Upper lobe of left lung (tissue), 6 donors: ENCODE results near the gene TEAD2. TPM values are rescaled to one million over a fixed set of nuclear protein-coding genes. Genes with fewer than 3 reads are reported as not detected.
"Not testable (repeated sequence)": the region's sequence is repeated elsewhere in the genome, so short reads cannot be mapped to it uniquely, and the experiment has no call there.

ENCODE experiments used
- ATAC-seq, 2 donors: fragments of 200-7000 bp; cut with Tn5 transposase; one replicate each; pipeline ENCODE4 v1.9.1; 2022; ENCODE audit warnings: mild to moderate bottlenecking in 2 of 2, moderate library complexity in 2 of 2; ENCODE audit not compliant: low FRiP score in 2 of 2
- DNase-seq, 2 donors: peaks; one replicate each; pipeline ENCODE4 v3.0.0-alpha.2; 2019 to 2020
- H3K27ac ChIP-seq, 4 donors: fragments of 200-600 bp; sonication (generic); one replicate each; pipeline ENCODE4 v1.5.1; 2016 to 2019
- H3K27me3 ChIP-seq, 4 donors: fragments of 200-600 bp; sonication (generic); one replicate each; pipeline ENCODE4 v1.5.1; 2017 to 2019
- H3K36me3 ChIP-seq, 4 donors: fragments of 200-600 bp; sonication (generic); one replicate each; pipeline ENCODE4 v1.5.1; 2016 to 2019
- H3K4me1 ChIP-seq, 4 donors: fragments of 200-600 bp; sonication (generic); one replicate each; pipeline ENCODE4 v1.5.1; 2018 to 2019
- H3K4me3 ChIP-seq, 4 donors: fragments of 200-600 bp; sonication (generic); one replicate each; pipeline ENCODE4 v1.5.1; 2017 to 2019; ENCODE audit warnings: mild to moderate bottlenecking in 2 of 4, moderate library complexity in 1 of 4
- H3K9me3 ChIP-seq, 4 donors: fragments of 200-600 bp; sonication (generic); one replicate each; pipeline ENCODE4 v1.5.1; 2018 to 2019
- CTCF ChIP-seq, 6 experiments: fragments of 450-650 bp in 4 of 6; fragments of 200-600 bp in 2 of 6; sonication (generic) in 2 of 6; IDR thresholded peaks; one replicate each; pipeline ENCODE4 v1.5.1; 2016 to 2019; ENCODE audit warnings: antibody characterized with exemption in 6 of 6
- EP300 ChIP-seq, 4 donors: sonication (generic); formaldehyde crosslinking; IDR thresholded peaks; one replicate each; pipeline ENCODE4 v1.5.1; 2017; ENCODE audit warnings: antibody characterized with exemption in 4 of 4, control low read depth in 2 of 4
- POLR2A ChIP-seq, 4 donors: fragments of 450-650 bp; IDR thresholded peaks; one replicate each; pipeline ENCODE4 v1.5.1; 2016 to 2017; ENCODE audit warnings: antibody characterized with exemption in 4 of 4, mild to moderate bottlenecking in 2 of 4
- POLR2AphosphoS5 ChIP-seq, 2 donors: sonication (generic); formaldehyde crosslinking; IDR thresholded peaks; one replicate each; pipeline ENCODE4 v1.5.1; 2017; ENCODE audit warnings: antibody characterized with exemption in 2 of 2
- WGBS, 2 donors: methylation state at CpG; one replicate each; pipeline ENCODE4 v1.1.5; 2017 to 2018; 5-methylcytosine and 5-hydroxymethylcytosine counted together
- total RNA-seq, 6 donors: library from RNA; depleted of rRNA in 4 of 6; stranded (reverse); fragments of >200 nt in 4 of 6; gene quantifications; one replicate each; pipeline versions ENCODE4 v1.1.0 to v1.2.1, GENCODE V29; 2016 to 2021
- donor health status: DM: no; HTN: no; CAD: no; lungs with moderate emphysema.
- donor health status: DM: no; HTN: yes; CAD: no; lungs with severe emphysema.

Gene TEAD2
- total RNA-seq, 6 donors from 2014 or later, result 13.6 to 38.0 (median 20.5) TPM

GRCh38 chr19:49316284-49316683, 45.9 kb downstream of the TEAD2 start:
- DNase-seq (no peak), ATAC-seq (no peak)
- H3K4me1 ChIP-seq, result no peaks in the 10 kb centered on the region
- no peak overlapping the region for H3K4me3 ChIP-seq
- H3K9me3 ChIP-seq, result peaks cover 0 to 5% (median 2%) of the 10 kb centered on the region in 4 donors
- H3K36me3 ChIP-seq, result peaks cover 0 to 2% (median under 1%) of the 10 kb centered on the region in 4 donors
- TF ChIP-seq CTCF (IDR thresholded peaks at IDR 0.05), result no peak
- TF ChIP-seq POLR2AphosphoS5 (IDR thresholded peaks at IDR 0.05), result no peak
- TF ChIP-seq EP300 (IDR thresholded peaks at IDR 0.05), result no peak
- no peak for TF ChIP-seq POLR2A (IDR thresholded peaks at IDR 0.05)
- H3K27ac ChIP-seq, result no peak overlapping the region
- no peaks in the 10 kb centered on the region for H3K27me3 ChIP-seq

DNA sequence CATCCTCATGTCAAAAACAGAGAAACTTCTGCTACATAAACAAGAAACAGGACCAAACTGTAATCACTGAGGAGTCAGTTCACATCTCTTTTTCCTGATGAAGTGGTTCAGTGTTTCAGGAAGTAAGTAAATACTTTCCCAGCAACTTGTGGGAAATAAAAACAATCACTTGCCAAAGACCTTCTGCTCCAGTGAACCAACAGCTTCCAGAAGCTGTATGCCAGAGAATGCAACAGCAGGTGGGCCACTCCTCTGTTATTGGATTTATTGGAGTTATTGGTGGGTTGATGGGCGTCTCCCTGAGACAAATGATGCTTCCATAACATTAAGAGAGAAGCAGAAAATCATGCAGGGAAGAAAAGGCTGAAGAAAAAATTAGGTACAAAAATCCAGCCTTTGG, 47.1 kb downstream of the TEAD2 start:
- peaks cover 0 to 5% (median 2%) of the 10 kb centered on the region in 4 donors for H3K9me3 ChIP-seq
- H3K4me1 ChIP-seq, result no peaks in the 10 kb centered on the region
- WGBS, 2 donors, result 87 to 90% methylated on average over 1 of the region's 1 CpG

GRCh38 chr19:49309087-49309486, 53.1 kb downstream of the TEAD2 start:
- Histone ChIP-seq H3K9me3 (no peaks in the 10 kb centered on the region), H3K27ac (no peak overlapping the region), H3K36me3 (peaks cover 0 to 20% (median 7%) of the 10 kb centered on the region in 4 donors), H3K4me1 (no peaks in the 10 kb centered on the region), H3K4me3 (no peak overlapping the region), H3K27me3 (no peaks in the 10 kb centered on the region)
- 91 to 97% methylated on average over 6 of the region's 6 CpGs for WGBS, 2 donors
- DNase-seq, result no peak
- ATAC-seq, result no peak
- TF ChIP-seq POLR2AphosphoS5 (IDR thresholded peaks at IDR 0.05) (no peak), EP300 (IDR thresholded peaks at IDR 0.05) (no peak), POLR2A (IDR thresholded peaks at IDR 0.05) (no peak), CTCF (IDR thresholded peaks at IDR 0.05) (no peak)

More for the DNA sequence above, 47.1 kb downstream of the TEAD2 start:
- Histone ChIP-seq H3K27ac (no peak overlapping the region), H3K36me3 (peaks cover 0 to 13% (median 7%) of the 10 kb centered on the region in 4 donors), H3K4me3 (no peak overlapping the region), H3K27me3 (no peaks in the 10 kb centered on the region)
- no peak for ATAC-seq
- TF ChIP-seq POLR2A (IDR thresholded peaks at IDR 0.05) (no peak), POLR2AphosphoS5 (IDR thresholded peaks at IDR 0.05) (no peak), CTCF (IDR thresholded peaks at IDR 0.05) (no peak), EP300 (IDR thresholded peaks at IDR 0.05) (no peak)
- no peak for DNase-seq

DNA sequence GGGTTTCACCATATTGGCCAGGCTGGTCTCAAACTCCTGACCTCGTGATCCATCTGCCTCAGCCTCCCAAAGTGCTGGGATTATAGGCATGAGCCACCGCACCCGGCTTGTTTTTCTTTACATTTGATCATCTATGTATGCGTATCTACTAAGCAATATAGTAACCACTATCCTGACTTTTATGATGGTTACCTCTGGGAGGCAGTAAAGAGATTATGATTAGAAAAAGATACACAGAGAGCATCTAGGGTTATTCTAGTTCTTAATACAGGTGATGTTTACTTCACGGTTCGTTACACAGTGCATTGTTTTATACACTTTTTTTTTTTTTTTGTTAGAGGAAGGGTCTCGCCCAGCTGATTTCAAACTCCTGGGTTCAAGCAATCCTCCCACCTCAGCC, 55.5 kb downstream of the TEAD2 start:
- not testable (repeated sequence) for DNase-seq, H3K4me3 ChIP-seq, ATAC-seq, H3K27me3 ChIP-seq, H3K27ac ChIP-seq, H3K4me1 ChIP-seq, H3K9me3 ChIP-seq
- peaks cover 0 to 20% (median 7%) of the 10 kb centered on the region in 4 donors for H3K36me3 ChIP-seq
- 64 to 76% methylated on average over 7 of the region's 7 CpGs for WGBS, 2 donors

- H3K9me3 ChIP-seq, result peaks cover 0 to 3% (median 0%) of the 10 kb centered on the region in 4 donors
Measured at GRCh38 chr19:49301866-49302252, 60.4 kb downstream of the TEAD2 start.

More at GRCh38 chr19:49301866-49302252, 60.4 kb downstream of the TEAD2 start:
- Histone ChIP-seq H3K27me3 (no peaks in the 10 kb centered on the region), H3K4me3 (no peak overlapping the region), H3K27ac (no peak overlapping the region), H3K4me1 (peaks cover 0 to 6% (median 4%) of the 10 kb centered on the region in 4 donors), H3K36me3 (no peaks in the 10 kb centered on the region)
- no peak for DNase-seq
- WGBS, 2 donors, result 87 to 100% methylated on average over 5 of the region's 5 CpGs
- no peak for TF ChIP-seq CTCF (IDR thresholded peaks at IDR 0.05)
- no peak for TF ChIP-seq POLR2A (IDR thresholded peaks at IDR 0.05)
- TF ChIP-seq EP300 (IDR thresholded peaks at IDR 0.05), result no peak
- no peak for TF ChIP-seq POLR2AphosphoS5 (IDR thresholded peaks at IDR 0.05)
- no peak for ATAC-seq
